SU-DHL-6 (cell line): ENCODE measurements around the gene NAA40.

Experiments used
- H2AFZ ChIP-seq: fragments of 200-600 bp; sonication (generic); 2 replicates; pipeline ENCODE4 v1.6.1; 2014; ENCODE audit warnings: low read depth, mild to moderate bottlenecking, moderate library complexity, mixed read lengths, antibody characterized with exemption, low read length; ENCODE audit not compliant: severe bottlenecking
- H3F3A ChIP-seq: fragments of 200-600 bp; shearing (Covaris generic); 2 replicates; pipeline ENCODE4 v1.6.0; 2016; ENCODE audit warnings: antibody characterized with exemption, mild to moderate bottlenecking; ENCODE audit not compliant: insufficient read depth
- H3K27ac ChIP-seq: fragments of 200-600 bp; sonication (generic); 2 replicates; pipeline ENCODE4 v1.5.1; 2016; ENCODE audit warnings: low read depth, mild to moderate bottlenecking, low read length, moderate library complexity, mixed read lengths
- H3K27me3 ChIP-seq: fragments of 200-600 bp; sonication (generic), shearing (Covaris generic); 2 replicates; pipeline ENCODE4 v1.6.0; 2014; ENCODE audit warnings: mild to moderate bottlenecking, low read length
- H3K36me3 ChIP-seq: fragments of 200-600 bp; sonication (generic); 2 replicates; pipeline ENCODE4 v1.6.1; 2014; ENCODE audit warnings: mild to moderate bottlenecking, low read length, mixed read lengths
- H3K4me2 ChIP-seq: fragments of 300-600, 200-600 bp; shearing (Covaris generic), sonication (generic); 2 replicates; pipeline ENCODE4 v1.6.0; 2014; ENCODE audit warnings: low read length, low read depth, mild to moderate bottlenecking; ENCODE audit not compliant: poor library complexity, severe bottlenecking
- H3K4me3 ChIP-seq: fragments of 200-600 bp; sonication (generic); 2 replicates; pipeline ENCODE4 v1.5.1; 2014; ENCODE audit warnings: antibody characterized with exemption, low read length, mild to moderate bottlenecking, mixed read lengths; ENCODE audit not compliant: insufficient read depth, poor library complexity, severe bottlenecking
- H3K79me2 ChIP-seq: fragments of 200-600 bp; sonication (generic); 2 replicates; pipeline ENCODE4 v1.6.1; 2014; ENCODE audit warnings: mild to moderate bottlenecking, low read length, moderate library complexity; ENCODE audit not compliant: insufficient read depth
- H3K9ac ChIP-seq: fragments of 200-600 bp; sonication (generic); 2 replicates; pipeline ENCODE4 v1.7.0; 2014; ENCODE audit warnings: mild to moderate bottlenecking, low read length
- H3K9me2 ChIP-seq: fragments of 200-600 bp; sonication (generic); replicated peaks from 2 replicates; pipeline ENCODE4 v1.6.1; 2014; ENCODE audit warnings: low read length; ENCODE audit not compliant: insufficient read depth
- H3K9me3 ChIP-seq: fragments of 200-600 bp; sonication (generic); 2 replicates; pipeline ENCODE4 v1.6.1; 2014; ENCODE audit warnings: low read length, mixed read lengths; ENCODE audit not compliant: insufficient read depth
- H4K20me1 ChIP-seq: fragments of 200-600 bp; sonication (generic); 2 replicates; pipeline ENCODE4 v1.6.1; 2014; ENCODE audit warnings: low read depth, mild to moderate bottlenecking, antibody characterized with exemption, low read length, moderate library complexity, mixed read lengths
- EZH2phosphoT487 ChIP-seq: fragments of 200-600 bp; sonication (generic), shearing (Covaris generic); conservative IDR thresholded peaks from 2 replicates; pipeline ENCODE4 v1.6.1; 2018; ENCODE audit warnings: mild to moderate bottlenecking, antibody characterized with exemption, low read length, moderate library complexity, mixed read lengths
- TF ChIP-seq, protein P1 (sequence below): fragments of 200-600 bp; sonication (generic); IDR thresholded peaks from one replicate; pipeline ENCODE4 v1.5.1; 2017; ENCODE audit warnings: antibody characterized with exemption, mild to moderate bottlenecking, low read length, moderate library complexity; ENCODE audit not compliant: insufficient read depth, poor library complexity, severe bottlenecking

The NAA40 gene

DNA sequence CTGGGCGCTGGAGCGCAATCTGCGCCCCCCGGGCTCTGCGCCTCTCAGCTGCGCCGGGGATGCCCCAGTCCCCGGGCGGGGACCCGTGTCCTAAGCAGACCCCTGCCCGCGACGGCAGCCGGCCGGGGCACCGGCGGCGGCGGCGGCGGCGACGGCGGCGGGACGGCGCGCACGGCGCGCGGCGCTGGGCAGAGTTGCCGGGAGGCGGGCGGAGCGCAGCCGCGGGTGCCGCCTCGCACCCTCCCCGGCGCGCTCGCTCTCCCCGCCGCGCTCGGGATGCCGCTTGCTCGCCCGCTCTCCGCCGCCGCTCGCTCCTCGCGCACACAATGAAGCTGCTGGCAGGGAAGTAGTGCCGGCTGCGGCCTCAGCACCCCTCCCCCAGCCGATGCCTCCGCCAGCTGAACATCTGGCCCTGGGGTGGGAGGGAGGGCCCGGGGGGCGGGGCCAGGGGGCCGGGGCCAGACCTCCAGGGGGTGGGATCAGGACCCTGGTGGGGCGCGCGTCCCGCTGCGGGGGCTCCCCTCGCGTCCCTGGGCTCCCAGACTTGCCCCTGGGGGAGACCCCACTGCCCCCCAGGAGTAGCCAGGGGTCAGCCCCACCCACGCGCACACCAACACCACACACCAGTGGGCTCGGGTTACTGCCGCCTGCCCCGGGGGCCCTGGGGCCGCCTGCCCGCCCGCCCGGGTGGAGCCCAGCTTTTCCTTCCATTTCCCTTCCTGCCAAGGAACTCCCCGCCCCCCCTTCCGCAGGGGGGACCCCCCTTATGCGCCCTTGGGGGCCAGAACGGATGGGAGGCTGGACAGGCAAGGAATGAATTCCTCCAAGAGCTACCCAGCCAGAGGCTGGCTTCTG lies 21.7 kb upstream of the NAA40 start, which contains the start of gene RCOR2:
TSS of gene RCOR2 (minus strand) at position 328 of the 855 bp plus-strand sequence. CDS start 708 bp downstream, outside the sequence.
- Histone ChIP-seq H3K4me3 (peak within 1 kb of the TSS; percentile 47), H3K9ac (peak within 1 kb of the TSS; percentile 54), H3K9me2 (no peaks in the 10 kb centered on the region), H3K27me3 (no peaks in the 10 kb centered on the region), H4K20me1 (no peaks in the 10 kb centered on the region), H3K36me3 (no peaks in the 10 kb centered on the region), H3K4me2 (peak within 1 kb of the TSS; percentile 94), H2AFZ (no peak within 1 kb of the TSS), H3K9me3 (no peaks in the 10 kb centered on the region), H3F3A (peaks cover 4% of the 10 kb centered on the region; the same call in 1 of the 2 replicates), H3K27ac (no peak within 1 kb of the TSS), H3K79me2 (no peaks in the 10 kb centered on the region)
- TF ChIP-seq, protein P1, sequence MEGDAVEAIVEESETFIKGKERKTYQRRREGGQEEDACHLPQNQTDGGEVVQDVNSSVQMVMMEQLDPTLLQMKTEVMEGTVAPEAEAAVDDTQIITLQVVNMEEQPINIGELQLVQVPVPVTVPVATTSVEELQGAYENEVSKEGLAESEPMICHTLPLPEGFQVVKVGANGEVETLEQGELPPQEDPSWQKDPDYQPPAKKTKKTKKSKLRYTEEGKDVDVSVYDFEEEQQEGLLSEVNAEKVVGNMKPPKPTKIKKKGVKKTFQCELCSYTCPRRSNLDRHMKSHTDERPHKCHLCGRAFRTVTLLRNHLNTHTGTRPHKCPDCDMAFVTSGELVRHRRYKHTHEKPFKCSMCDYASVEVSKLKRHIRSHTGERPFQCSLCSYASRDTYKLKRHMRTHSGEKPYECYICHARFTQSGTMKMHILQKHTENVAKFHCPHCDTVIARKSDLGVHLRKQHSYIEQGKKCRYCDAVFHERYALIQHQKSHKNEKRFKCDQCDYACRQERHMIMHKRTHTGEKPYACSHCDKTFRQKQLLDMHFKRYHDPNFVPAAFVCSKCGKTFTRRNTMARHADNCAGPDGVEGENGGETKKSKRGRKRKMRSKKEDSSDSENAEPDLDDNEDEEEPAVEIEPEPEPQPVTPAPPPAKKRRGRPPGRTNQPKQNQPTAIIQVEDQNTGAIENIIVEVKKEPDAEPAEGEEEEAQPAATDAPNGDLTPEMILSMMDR = no peak
- TF ChIP-seq EZH2phosphoT487 = no peak

GRCh38 chr11:63917692-63918506 lies 20.9 kb upstream of the NAA40 start:
- Histone ChIP-seq H3K4me2 (peak overlapping the region; percentile 94), H3K36me3 (no peaks in the 10 kb centered on the region), H3K79me2 (no peaks in the 10 kb centered on the region), H3K9ac (peak overlapping the region; percentile 54), H3K9me3 (no peaks in the 10 kb centered on the region), H3K27me3 (no peaks in the 10 kb centered on the region), H3K4me3 (peak overlapping the region; percentile 47), H3K27ac (no peak overlapping the region), H3K9me2 (no peaks in the 10 kb centered on the region), H4K20me1 (no peaks in the 10 kb centered on the region), H2AFZ (no peak overlapping the region), H3F3A (no peaks in the 10 kb centered on the region)
- no peak for TF ChIP-seq EZH2phosphoT487
- TF ChIP-seq, protein P1 = no peak

- Histone ChIP-seq H4K20me1 (no peaks in the 10 kb centered on the region), H3K9ac (no peak overlapping the region), H3K27ac (no peak overlapping the region), H3F3A (no peaks in the 10 kb centered on the region), H3K27me3 (no peaks in the 10 kb centered on the region), H3K4me2 (peak overlapping the region; percentile 4), H3K9me3 (no peaks in the 10 kb centered on the region), H3K36me3 (no peaks in the 10 kb centered on the region), H3K79me2 (no peaks in the 10 kb centered on the region), H3K4me3 (no peak overlapping the region), H2AFZ (no peak overlapping the region), H3K9me2 (no peaks in the 10 kb centered on the region)
- TF ChIP-seq, protein P1 = no peak
- no peak for TF ChIP-seq EZH2phosphoT487
These were observed 20.2 kb upstream of the NAA40 start for GRCh38 chr11:63918507-63919191.
